Measurements from ENCODE around the gene CUBN.

DNA sequence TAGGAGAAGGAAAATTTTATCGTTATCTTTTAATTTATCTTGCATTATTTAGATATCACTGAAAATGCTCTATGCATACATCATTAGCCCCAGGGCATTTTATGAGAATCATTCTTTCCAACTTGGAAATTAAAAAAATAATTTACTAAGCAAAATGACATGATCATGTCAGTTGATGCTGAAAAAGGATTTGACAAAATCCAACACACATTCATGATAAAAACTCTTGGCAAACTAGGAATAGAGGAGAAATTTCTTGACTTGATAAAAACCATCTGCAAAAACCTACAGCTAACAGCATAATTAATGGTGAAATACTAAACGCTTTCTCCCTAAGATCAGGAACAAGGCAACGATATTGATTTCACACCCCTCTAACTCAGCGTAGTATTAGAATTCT lies 272.2 kb downstream of the CUBN start:
- TF ChIP-seq, protein P1, sequence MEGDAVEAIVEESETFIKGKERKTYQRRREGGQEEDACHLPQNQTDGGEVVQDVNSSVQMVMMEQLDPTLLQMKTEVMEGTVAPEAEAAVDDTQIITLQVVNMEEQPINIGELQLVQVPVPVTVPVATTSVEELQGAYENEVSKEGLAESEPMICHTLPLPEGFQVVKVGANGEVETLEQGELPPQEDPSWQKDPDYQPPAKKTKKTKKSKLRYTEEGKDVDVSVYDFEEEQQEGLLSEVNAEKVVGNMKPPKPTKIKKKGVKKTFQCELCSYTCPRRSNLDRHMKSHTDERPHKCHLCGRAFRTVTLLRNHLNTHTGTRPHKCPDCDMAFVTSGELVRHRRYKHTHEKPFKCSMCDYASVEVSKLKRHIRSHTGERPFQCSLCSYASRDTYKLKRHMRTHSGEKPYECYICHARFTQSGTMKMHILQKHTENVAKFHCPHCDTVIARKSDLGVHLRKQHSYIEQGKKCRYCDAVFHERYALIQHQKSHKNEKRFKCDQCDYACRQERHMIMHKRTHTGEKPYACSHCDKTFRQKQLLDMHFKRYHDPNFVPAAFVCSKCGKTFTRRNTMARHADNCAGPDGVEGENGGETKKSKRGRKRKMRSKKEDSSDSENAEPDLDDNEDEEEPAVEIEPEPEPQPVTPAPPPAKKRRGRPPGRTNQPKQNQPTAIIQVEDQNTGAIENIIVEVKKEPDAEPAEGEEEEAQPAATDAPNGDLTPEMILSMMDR (IDR thresholded peaks at IDR 0.05): no peak
- TF ChIP-seq POLR2A (IDR thresholded peaks at IDR 0.05) (no peak), POLR2AphosphoS5 (IDR thresholded peaks at IDR 0.05) (no peak)
